B cell (primary cell): Measurements from ENCODE around the gene TWIST2. TPM values are rescaled to one million over a fixed set of nuclear protein-coding genes. Genes with fewer than 3 reads are reported as not detected.

Source experiments
- ATAC-seq: fragments of 200-7000 bp; cut with Tn5 transposase; one replicate; pipeline ENCODE4 v1.10.0; 2021; ENCODE audit warnings: low read depth, mild to moderate bottlenecking, moderate number of reproducible peaks, moderate library complexity
- CTCF ChIA-PET: fragments of 350-600 bp; sonication (Branson Sonifier 250); formaldehyde crosslinking; loops from one replicate; lab custom pipeline; 2021; ENCODE audit warnings: antibody characterized with exemption, inconsistent platforms; lab: Charles Lee
- POLR2A ChIA-PET: fragments of 350-600 bp; sonication (Branson Sonifier 250); formaldehyde crosslinking; loops from one replicate; lab custom pipeline; 2021; ENCODE audit warnings: antibody characterized with exemption; lab: Charles Lee
- DNase-seq: peaks from one replicate; pipeline ENCODE4 v3.0.0; 2013
- H2AFZ ChIP-seq: 2 replicates; pipeline ENCODE4 v1.6.1; 2012; ENCODE audit warnings: mild to moderate bottlenecking, low read depth, low read length; ENCODE audit not compliant: insufficient read depth, poor library complexity, severe bottlenecking
- H3K27ac ChIP-seq, 2 donors: 1 replicate in 1 of 2; 2 replicates in 1 of 2; pipeline ENCODE4 v1.5.1; 2012 to 2013; ENCODE audit warnings: low read length in 2 of 2, mild to moderate bottlenecking in 2 of 2, moderate library complexity in 1 of 2
- H3K27me3 ChIP-seq, 4 experiments: fragments of 200-600 bp in 1 of 4; sonication (generic) in 1 of 4; replicated peaks in 1 of 4; 1 replicate in 2 of 4; 2 replicates in 2 of 4; pipeline versions ENCODE4 v1.6.1 to v1.7.0; 2013 to 2016; ENCODE audit warnings: low read length in 3 of 4, mild to moderate bottlenecking in 2 of 4, mixed read lengths in 1 of 4, moderate library complexity in 1 of 4; ENCODE audit not compliant: insufficient read depth in 4 of 4, control insufficient read depth in 3 of 4; ENCODE audit errors: control extremely low read depth in 1 of 4
- H3K36me3 ChIP-seq, 2 experiments: replicated peaks in 1 of 2; 1 replicate in 1 of 2; 2 replicates in 1 of 2; pipeline versions ENCODE4 v1.6.1 to v1.7.1; 2013; ENCODE audit warnings: low read length in 1 of 2; ENCODE audit not compliant: insufficient read depth in 2 of 2, control insufficient read depth in 1 of 2; ENCODE audit errors: control extremely low read depth in 1 of 2, extremely low read depth in 1 of 2
- H3K4me1 ChIP-seq, 2 donors: fragments of 200-600 bp in 1 of 2; sonication (generic) in 1 of 2; 1 replicate in 1 of 2; 2 replicates in 1 of 2; pipeline versions ENCODE4 v1.5.1 to v1.6.1; 2013 to 2017; ENCODE audit warnings: low read length in 2 of 2; ENCODE audit not compliant: control insufficient read depth in 2 of 2, insufficient read depth in 2 of 2
- H3K4me2 ChIP-seq: replicated peaks from 2 replicates; pipeline ENCODE3; 2012; ENCODE audit warnings: mild to moderate bottlenecking, low read depth, low read length; ENCODE audit not compliant: poor library complexity, severe bottlenecking
- H3K4me3 ChIP-seq, 5 experiments: fragments of 200-600 bp in 1 of 5; sonication (generic) in 1 of 5; 1 replicate in 3 of 5; 2 replicates in 2 of 5; pipeline versions ENCODE4 v1.5.1 to v1.7.0; 2011 to 2016; ENCODE audit warnings: low read length in 4 of 5, mild to moderate bottlenecking in 4 of 5, low read depth in 2 of 5, control low read depth in 1 of 5, moderate library complexity in 1 of 5; ENCODE audit not compliant: insufficient read depth in 1 of 5; ENCODE audit errors: control extremely low read depth in 1 of 5, extremely low read depth in 1 of 5
- H3K79me2 ChIP-seq: fragments of 200-600 bp; sonication (generic); one replicate; pipeline ENCODE4 v1.6.0; 2016; ENCODE audit warnings: low read length; ENCODE audit not compliant: control insufficient read depth, insufficient read depth
- H3K9ac ChIP-seq: fragments of 200-600 bp; sonication (generic); 2 replicates; pipeline ENCODE4 v1.6.1; 2017; ENCODE audit warnings: mild to moderate bottlenecking, low read length, moderate library complexity
- H3K9me3 ChIP-seq, 3 donors: one replicate each; pipeline versions ENCODE4 v1.6.1 to v1.7.1; 2013; ENCODE audit warnings: low read length in 2 of 3; ENCODE audit not compliant: control insufficient read depth in 2 of 3, insufficient read depth in 1 of 3; ENCODE audit errors: control extremely low read depth in 1 of 3
- H4K20me1 ChIP-seq: 2 replicates; pipeline ENCODE4 v1.6.0; 2012; ENCODE audit warnings: mild to moderate bottlenecking, low read length; ENCODE audit not compliant: insufficient read depth, control insufficient read depth, poor library complexity, severe bottlenecking
- H3K27ac Mint-ChIP-seq: one replicate; pipeline ENCODE4 v1.8.0; 2021; ENCODE audit warnings: mixed read lengths
- H3K27me3 Mint-ChIP-seq: one replicate; pipeline ENCODE4 v1.8.0; 2021; ENCODE audit warnings: mixed read lengths
- H3K4me1 Mint-ChIP-seq: one replicate; pipeline ENCODE4 v1.8.0; 2021; ENCODE audit warnings: mixed read lengths
- H3K4me3 Mint-ChIP-seq: one replicate; pipeline ENCODE4 v1.8.0; 2021; ENCODE audit warnings: mixed read lengths
- H3K9me3 Mint-ChIP-seq: one replicate; pipeline ENCODE4 v1.8.0; 2022; ENCODE audit warnings: mixed read lengths; ENCODE audit not compliant: insufficient read depth
- EZH2 ChIP-seq: IDR thresholded peaks from 2 replicates; pipeline ENCODE4 v1.6.1; 2012; ENCODE audit warnings: borderline replicate concordance, low read depth, mild to moderate bottlenecking, moderate library complexity, low read length; ENCODE audit not compliant: insufficient read depth, poor library complexity, severe bottlenecking
- WGBS: methylation state at CpG from one replicate; pipeline ENCODE4 v1.1.5; 2013; ENCODE audit warnings: missing lambda C conversion rate; ENCODE audit not compliant: insufficient coverage; 5-methylcytosine and 5-hydroxymethylcytosine counted together
- intact Hi-C: fragments of 100-400 bp; cut with micrococcal nuclease; formaldehyde crosslinking; loops from one replicate; pipeline ENCODE4 v1.10.0; 2022
- polyA plus RNA-seq: library from polyadenylated mRNA; depleted of rRNA; stranded (reverse); fragments of >200 nt; gene quantifications from 2 replicates; pipeline ENCODE4 v1.2.3, GENCODE V29; 2012
- total RNA-seq, 2 donors: library from RNA; stranded (reverse); fragments of 120-200 nt in 1 of 2; gene quantifications; 1 replicate in 1 of 2; 2 replicates in 1 of 2; pipeline versions ENCODE4 v1.2.3 to v1.2.4, GENCODE V29; 2013 to 2022
- TF ChIP-seq, protein P1 (sequence below): fragments of 200-600 bp; IDR thresholded peaks from one replicate; pipeline ENCODE4 v1.8.0; 2022; ENCODE audit warnings: antibody characterized with exemption, mild to moderate bottlenecking

TWIST2 gene
- total and polyA plus RNA-seq, 2 donors (not counting 1 experiment from before 2014, with no cell fraction given) = 0.07 TPM; not detected in 1

DNA sequence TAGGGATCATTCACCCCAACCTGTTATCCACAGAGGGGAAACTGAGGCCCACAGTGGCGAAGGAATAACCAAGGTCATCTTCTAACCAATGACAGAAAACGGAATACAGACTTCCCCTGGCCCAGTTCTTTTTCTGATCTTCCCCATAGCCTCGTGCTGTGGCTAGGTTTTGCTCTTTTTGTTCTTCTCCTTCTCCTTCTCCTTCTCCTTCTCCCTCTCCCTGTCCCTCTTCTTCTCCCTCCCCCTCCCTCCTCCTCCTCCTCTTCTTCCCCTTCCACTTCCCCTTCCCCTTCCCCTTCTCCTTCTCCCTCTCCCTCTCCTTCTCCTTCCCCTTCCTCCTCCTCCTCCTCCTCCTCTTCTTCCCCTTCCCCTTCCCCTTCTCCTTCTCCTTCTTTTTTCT, 12.9 kb upstream of the TWIST2 start:
- CTCF ChIA-PET = no interaction called here
- Mint-ChIP-seq H3K4me1 (no peaks in the 10 kb centered on the region), H3K9me3 (no peaks in the 10 kb centered on the region), H3K27me3 (peaks cover 20% of the 10 kb centered on the region), H3K4me3 (no peak overlapping the region), H3K27ac (no peak overlapping the region)
- Histone ChIP-seq H3K27ac (no peak overlapping the region), H4K20me1 (no peaks in the 10 kb centered on the region), H3K4me1 (no peaks in the 10 kb centered on the region), H3K79me2 (no peaks in the 10 kb centered on the region), H2AFZ (no peak overlapping the region), H3K36me3 (no peaks in the 10 kb centered on the region), H3K4me2 (no peak overlapping the region), H3K9ac (no peak overlapping the region), H3K4me3 (no peak overlapping the region), H3K27me3 (peaks cover 0 to 2% (median 0%) of the 10 kb centered on the region in 4 experiments), H3K9me3 (no peaks in the 10 kb centered on the region)
- TF ChIP-seq, protein P1, sequence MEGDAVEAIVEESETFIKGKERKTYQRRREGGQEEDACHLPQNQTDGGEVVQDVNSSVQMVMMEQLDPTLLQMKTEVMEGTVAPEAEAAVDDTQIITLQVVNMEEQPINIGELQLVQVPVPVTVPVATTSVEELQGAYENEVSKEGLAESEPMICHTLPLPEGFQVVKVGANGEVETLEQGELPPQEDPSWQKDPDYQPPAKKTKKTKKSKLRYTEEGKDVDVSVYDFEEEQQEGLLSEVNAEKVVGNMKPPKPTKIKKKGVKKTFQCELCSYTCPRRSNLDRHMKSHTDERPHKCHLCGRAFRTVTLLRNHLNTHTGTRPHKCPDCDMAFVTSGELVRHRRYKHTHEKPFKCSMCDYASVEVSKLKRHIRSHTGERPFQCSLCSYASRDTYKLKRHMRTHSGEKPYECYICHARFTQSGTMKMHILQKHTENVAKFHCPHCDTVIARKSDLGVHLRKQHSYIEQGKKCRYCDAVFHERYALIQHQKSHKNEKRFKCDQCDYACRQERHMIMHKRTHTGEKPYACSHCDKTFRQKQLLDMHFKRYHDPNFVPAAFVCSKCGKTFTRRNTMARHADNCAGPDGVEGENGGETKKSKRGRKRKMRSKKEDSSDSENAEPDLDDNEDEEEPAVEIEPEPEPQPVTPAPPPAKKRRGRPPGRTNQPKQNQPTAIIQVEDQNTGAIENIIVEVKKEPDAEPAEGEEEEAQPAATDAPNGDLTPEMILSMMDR = no peak
- no peak for TF ChIP-seq EZH2
- DNase-seq (no peak), ATAC-seq (no peak)
- POLR2A ChIA-PET = no interaction called here
- intact Hi-C loops = no loop called here
- WGBS = 78% methylated on average over 3 of the region's 3 CpGs

DNA sequence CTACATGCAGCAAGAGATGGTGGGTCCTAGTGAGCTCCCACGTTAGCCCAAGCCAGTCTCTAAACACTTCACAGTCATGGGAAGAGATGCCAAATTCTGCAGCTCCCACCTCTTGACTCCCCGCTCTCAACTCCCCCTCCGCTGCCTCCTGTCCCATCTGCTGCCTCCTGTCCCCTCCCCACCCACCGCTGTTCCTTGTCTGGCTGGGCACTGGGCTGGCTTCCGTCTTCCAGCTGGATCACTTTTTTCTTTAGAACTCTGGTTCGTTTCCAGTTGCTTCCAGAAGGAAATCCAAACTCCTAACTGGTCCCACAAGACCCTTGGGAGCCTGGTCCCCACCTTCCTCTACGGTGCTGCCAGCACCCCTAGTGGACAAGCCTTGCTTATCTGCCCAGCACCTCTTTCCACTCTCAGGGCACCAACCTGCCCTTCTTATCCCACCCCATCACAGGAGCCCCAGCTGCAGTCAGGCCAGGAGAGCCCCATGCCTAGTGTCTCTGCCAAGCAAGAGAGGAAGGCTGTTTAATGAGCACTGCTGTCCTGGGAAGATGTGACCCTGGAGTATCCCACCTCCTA, 12.1 kb upstream of the TWIST2 start:
- Histone ChIP-seq H3K4me1 (no peaks in the 10 kb centered on the region), H4K20me1 (no peaks in the 10 kb centered on the region), H3K27ac (no peak overlapping the region), H3K79me2 (no peaks in the 10 kb centered on the region), H3K9me3 (no peaks in the 10 kb centered on the region), H3K9ac (no peak overlapping the region), H3K27me3 (peaks cover 0 to 2% (median 0%) of the 10 kb centered on the region in 4 experiments), H3K4me3 (no peak overlapping the region), H3K36me3 (no peaks in the 10 kb centered on the region), H3K4me2 (no peak overlapping the region), H2AFZ (no peak overlapping the region)
- no peaks in the 10 kb centered on the region for H3K4me1 Mint-ChIP-seq
- H3K4me3 Mint-ChIP-seq = no peak overlapping the region
- no peaks in the 10 kb centered on the region for H3K9me3 Mint-ChIP-seq
- 55% methylated on average over 7 of the region's 7 CpGs for WGBS
- peaks cover 20% of the 10 kb centered on the region for H3K27me3 Mint-ChIP-seq
- H3K27ac Mint-ChIP-seq = no peak overlapping the region
- intact Hi-C loops = no loop called here
- ChIA-PET POLR2A (no interaction called here), CTCF (no interaction called here)
- DNase-seq (no peak), ATAC-seq (no peak)
- no peak for TF ChIP-seq EZH2
- TF ChIP-seq, protein P1 = no peak
